ENCODE measurements around the gene EHBP1. TPM values are rescaled to one million over a fixed set of nuclear protein-coding genes. Genes with fewer than 3 reads are reported as not detected.

Gene EHBP1
- polyA plus RNA-seq, 3 donors: 4.2 to 6.1 (median 6.0) TPM

DNA sequence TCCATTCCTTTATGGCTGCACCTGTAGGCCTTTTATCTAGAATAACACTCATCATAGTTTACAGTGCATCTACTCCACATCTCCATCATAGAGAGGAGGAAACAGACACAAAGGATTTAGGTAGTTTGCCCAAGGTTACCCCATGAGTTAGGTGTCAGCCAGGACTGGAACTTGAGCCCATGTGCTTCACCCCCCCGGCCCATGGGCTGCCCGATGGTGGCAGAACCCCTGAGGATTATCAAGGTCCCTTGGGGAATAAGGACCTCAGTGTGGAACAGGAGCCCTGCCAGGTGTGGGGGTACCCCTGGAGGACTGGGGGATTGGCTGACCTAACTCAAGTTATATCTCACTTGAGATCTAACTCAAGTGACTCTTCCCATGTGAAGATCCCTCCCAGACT, 198.8 kb downstream of the EHBP1 start:
- no peak overlapping the region for H3K27ac ChIP-seq (ENCODE audit: low read depth in 1 of 2, low read length in 2 of 2)
- H3K4me1 ChIP-seq (ENCODE audit: control insufficient read depth in 1 of 2, insufficient read depth in 2 of 2, low read length in 2 of 2): no peaks in the 10 kb centered on the region
- no peaks in the 10 kb centered on the region for H3K9me3 ChIP-seq (replicated peaks in 1 of 2; ENCODE audit: control insufficient read depth in 1 of 2, insufficient read depth in 1 of 2, low read length in 2 of 2)
- TF ChIP-seq CTCF (IDR thresholded peaks at IDR 0.05): no peak
- H2AFZ ChIP-seq (ENCODE audit: insufficient read depth, low read depth, low read length, poor library complexity, severe bottlenecking): no peak overlapping the region
- WGBS (ENCODE audit: insufficient coverage): 100% methylated on average over 2 of the region's 2 CpGs
- H3K36me3 Mint-ChIP-seq: peaks cover 0 to 7% of the 10 kb centered on the region in 2 donors
- no peaks in the 10 kb centered on the region for H3K79me2 ChIP-seq (ENCODE audit: insufficient read depth, low read length)
- no peak overlapping the region for H3K27ac Mint-ChIP-seq
- H4K20me1 ChIP-seq (ENCODE audit: insufficient read depth, low read length): no peaks in the 10 kb centered on the region
- intact Hi-C loops (cut with micrococcal nuclease): no loop called here
- H3K27me3 ChIP-seq (ENCODE audit: control insufficient read depth in 2 of 2, insufficient read depth in 2 of 2, low read length in 2 of 2): no peaks in the 10 kb centered on the region
- no peak overlapping the region for H3K9ac ChIP-seq (ENCODE audit: insufficient read depth, low read length, poor library complexity, severe bottlenecking)
- no peaks in the 10 kb centered on the region for H3K36me3 ChIP-seq (replicated peaks in 1 of 2; ENCODE audit: control insufficient read depth in 1 of 2, insufficient read depth in 2 of 2, low read length in 2 of 2)
- H3K27me3 Mint-ChIP-seq (ENCODE audit: low read depth in 3 of 3): no peaks in the 10 kb centered on the region
- no peak overlapping the region for H3K4me2 ChIP-seq (replicated peaks; ENCODE audit: extremely low read depth, low read length, poor library complexity, severe bottlenecking)
- H3K4me1 Mint-ChIP-seq: no peaks in the 10 kb centered on the region
- no peak for DNase-seq
- peaks cover 0 to 4% (median 0%) of the 10 kb centered on the region in 7 donors for H3K9me3 Mint-ChIP-seq
- no peak overlapping the region for H3K4me3 ChIP-seq (replicated peaks in 1 of 3; ENCODE audit: low read depth in 2 of 3, low read length in 3 of 3)
- no peak overlapping the region for H3K4me3 Mint-ChIP-seq

- Histone ChIP-seq H3K9ac (ENCODE audit: insufficient read depth, low read length, poor library complexity, severe bottlenecking) (no peak overlapping the region), H3K4me2 (replicated peaks; ENCODE audit: extremely low read depth, low read length, poor library complexity, severe bottlenecking) (no peak overlapping the region), H3K36me3 (replicated peaks in 1 of 2; ENCODE audit: control insufficient read depth in 1 of 2, insufficient read depth in 2 of 2, low read length in 2 of 2) (no peaks in the 10 kb centered on the region), H3K4me1 (ENCODE audit: control insufficient read depth in 1 of 2, insufficient read depth in 2 of 2, low read length in 2 of 2) (no peaks in the 10 kb centered on the region), H3K27me3 (ENCODE audit: control insufficient read depth in 2 of 2, insufficient read depth in 2 of 2, low read length in 2 of 2) (no peaks in the 10 kb centered on the region), H3K4me3 (replicated peaks in 1 of 3; ENCODE audit: low read depth in 2 of 3, low read length in 3 of 3) (no peak overlapping the region), H3K27ac (ENCODE audit: low read depth in 1 of 2, low read length in 2 of 2) (no peak overlapping the region), H3K79me2 (ENCODE audit: insufficient read depth, low read length) (no peaks in the 10 kb centered on the region), H2AFZ (ENCODE audit: insufficient read depth, low read depth, low read length, poor library complexity, severe bottlenecking) (no peak overlapping the region), H3K9me3 (replicated peaks in 1 of 2; ENCODE audit: control insufficient read depth in 1 of 2, insufficient read depth in 1 of 2, low read length in 2 of 2) (no peaks in the 10 kb centered on the region), H4K20me1 (ENCODE audit: insufficient read depth, low read length) (no peaks in the 10 kb centered on the region)
- Mint-ChIP-seq H3K27me3 (ENCODE audit: low read depth in 3 of 3) (no peaks in the 10 kb centered on the region), H3K27ac (no peak overlapping the region), H3K9me3 (peaks cover 0 to 4% (median 0%) of the 10 kb centered on the region in 7 donors), H3K36me3 (peaks cover 0 to 4% of the 10 kb centered on the region in 2 donors), H3K4me3 (no peak overlapping the region), H3K4me1 (no peaks in the 10 kb centered on the region)
- intact Hi-C loops (cut with micrococcal nuclease): no loop called here
- no peak for TF ChIP-seq CTCF (IDR thresholded peaks at IDR 0.05)
- no peak for DNase-seq
- no CpG with 5 or more reads among the region's 1 CpG for WGBS (ENCODE audit: insufficient coverage)
Observed at GRCh38 chr2:62908145-62908544, 202.6 kb downstream of the EHBP1 start.

Measured in CD14-positive monocyte (primary cell).